Left lung (tissue), 10 donors: Measurements from ENCODE around the gene OR2L2. TPM values are rescaled to one million over a fixed set of nuclear protein-coding genes. Genes with fewer than 3 reads are reported as not detected.

Experiments used
- ATAC-seq: fragments of 200-7000 bp; cut with Tn5 transposase; one replicate; pipeline ENCODE4 v1.9.1; 2020; ENCODE audit warnings: moderate library complexity
- DNase-seq, 4 donors: peaks; one replicate each; pipeline ENCODE4 v3.0.0-alpha.2; 2013 to 2020
- H3K27ac ChIP-seq, 2 donors: fragments of 200-600 bp; sonication (generic) in 1 of 2; one replicate each; pipeline versions ENCODE4 v1.5.0 to v1.8.0; 2020 to 2021
- H3K27me3 ChIP-seq, 2 donors: fragments of 200-600 bp; sonication (generic) in 1 of 2; one replicate each; pipeline versions ENCODE4 v1.5.0 to v1.8.0; 2020 to 2021
- H3K36me3 ChIP-seq, 2 donors: fragments of 200-600 bp; sonication (generic) in 1 of 2; one replicate each; pipeline versions ENCODE4 v1.5.0 to v1.8.0; 2020 to 2021
- H3K4me1 ChIP-seq, 2 donors: fragments of 200-600 bp; one replicate each; pipeline ENCODE4 v1.8.0; 2021
- H3K4me3 ChIP-seq, 2 donors: fragments of 200-600 bp; sonication (generic) in 1 of 2; one replicate each; pipeline versions ENCODE4 v1.5.0 to v1.8.0; 2020 to 2021; ENCODE audit warnings: mild to moderate bottlenecking in 1 of 2
- H3K9me3 ChIP-seq, 2 donors: fragments of 200-600 bp; sonication (generic) in 1 of 2; one replicate each; pipeline versions ENCODE4 v1.5.0 to v1.8.0; 2020 to 2021
- intact Hi-C, 2 donors: fragments of 100-400 bp; cut with DNase I; formaldehyde crosslinking; loops; one replicate each; pipeline versions ENCODE4 v1.11.2 to v1.14.2; 2022
- polyA plus RNA-seq, 6 donors: library from polyadenylated mRNA; unstranded; fragments of 120-200 nt; gene quantifications; one replicate each; pipeline ENCODE4 v1.2.1, GENCODE V29; 2013; ENCODE audit not compliant: insufficient read length in 6 of 6
- total RNA-seq, 2 donors: library from RNA; stranded (reverse); fragmentation: NEBNext Ultra II Directional; extraction: Animal tissue kit (Norgen Biotek cat#: 25700); gene quantifications; one replicate each; pipeline ENCODE4 v1.2.1, GENCODE V29; 2021
- TF ChIP-seq, protein P1 (sequence below), 2 donors: fragments of 200-600 bp; sonication (generic) in 1 of 2; IDR thresholded peaks; one replicate each; pipeline versions ENCODE4 v1.5.0 to v1.8.0; 2021; ENCODE audit warnings: antibody characterized with exemption in 2 of 2
- donor health status: DM: no; HTN: yes; CAD: no.
- donor health status: DM: no; HTN: no; CAD: no.

The OR2L2 gene
- total and polyA plus RNA-seq, 8 donors, result 0.04 to 0.09 (median 0.06) TPM; not detected in 2

DNA sequence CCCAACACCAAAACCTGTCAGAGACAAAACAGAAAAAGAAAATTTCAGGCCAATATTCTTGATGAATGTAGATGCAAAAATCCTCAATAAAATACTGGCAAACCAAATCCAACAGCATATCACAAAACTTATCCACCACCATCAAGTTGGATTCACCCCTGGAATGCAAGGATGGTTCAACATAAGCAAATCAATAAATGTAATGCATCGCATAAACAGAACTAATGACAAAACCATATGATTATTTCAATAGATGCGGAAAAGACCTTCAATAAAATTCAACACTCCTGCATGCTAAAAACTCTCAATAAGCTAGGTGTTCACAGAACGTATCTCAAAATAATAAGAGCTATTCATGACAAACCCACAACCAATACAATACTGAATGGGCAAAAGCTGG lies 20.2 kb upstream of the OR2L2 start:
- intact Hi-C loops, result no loop called here
- ATAC-seq, result no peak
- no peak overlapping the region for H3K4me3 ChIP-seq

DNA sequence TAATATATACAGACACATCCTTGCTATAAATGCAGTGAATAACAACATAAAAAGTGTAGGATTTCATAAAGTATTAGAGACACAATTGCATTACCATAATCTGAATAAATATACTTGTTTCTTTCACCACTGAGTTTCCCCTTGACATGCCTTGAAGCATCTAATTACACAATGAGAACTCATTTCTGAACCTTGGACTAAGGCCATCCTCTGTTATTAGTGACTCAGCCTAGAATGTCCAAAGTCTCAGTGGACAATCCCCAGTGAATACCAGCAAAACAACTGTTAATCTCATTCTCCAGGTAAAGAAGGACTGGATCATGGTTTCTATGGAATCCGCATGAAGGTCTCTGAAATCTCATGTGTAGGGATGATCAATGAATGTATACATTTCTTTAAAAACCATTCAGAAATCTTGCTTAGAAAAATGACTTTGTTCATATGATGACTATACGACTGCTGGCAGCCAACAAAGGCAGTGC lies 16.6 kb upstream of the OR2L2 start, which contains the start of gene OR2L5:
Gene OR2L5 (plus strand): TSS at position 432 of the 482 bp plus-strand sequence. CDS start 8,288 bp downstream, outside the sequence.
- Histone ChIP-seq H3K27ac (no peak within 1 kb of the TSS), H3K4me1 (no peaks in the 10 kb centered on the region), H3K9me3 (peaks cover 0 to 38% of the 10 kb centered on the region in 2 donors), H3K36me3 (no peaks in the 10 kb centered on the region), H3K27me3 (no peaks in the 10 kb centered on the region), H3K4me3 (no peak within 1 kb of the TSS)
- TF ChIP-seq, protein P1, sequence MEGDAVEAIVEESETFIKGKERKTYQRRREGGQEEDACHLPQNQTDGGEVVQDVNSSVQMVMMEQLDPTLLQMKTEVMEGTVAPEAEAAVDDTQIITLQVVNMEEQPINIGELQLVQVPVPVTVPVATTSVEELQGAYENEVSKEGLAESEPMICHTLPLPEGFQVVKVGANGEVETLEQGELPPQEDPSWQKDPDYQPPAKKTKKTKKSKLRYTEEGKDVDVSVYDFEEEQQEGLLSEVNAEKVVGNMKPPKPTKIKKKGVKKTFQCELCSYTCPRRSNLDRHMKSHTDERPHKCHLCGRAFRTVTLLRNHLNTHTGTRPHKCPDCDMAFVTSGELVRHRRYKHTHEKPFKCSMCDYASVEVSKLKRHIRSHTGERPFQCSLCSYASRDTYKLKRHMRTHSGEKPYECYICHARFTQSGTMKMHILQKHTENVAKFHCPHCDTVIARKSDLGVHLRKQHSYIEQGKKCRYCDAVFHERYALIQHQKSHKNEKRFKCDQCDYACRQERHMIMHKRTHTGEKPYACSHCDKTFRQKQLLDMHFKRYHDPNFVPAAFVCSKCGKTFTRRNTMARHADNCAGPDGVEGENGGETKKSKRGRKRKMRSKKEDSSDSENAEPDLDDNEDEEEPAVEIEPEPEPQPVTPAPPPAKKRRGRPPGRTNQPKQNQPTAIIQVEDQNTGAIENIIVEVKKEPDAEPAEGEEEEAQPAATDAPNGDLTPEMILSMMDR (IDR thresholded peaks at IDR 0.05), result no peak
- DNase-seq, result no peak
- intact Hi-C loops, result no loop called here
- no peak for ATAC-seq

More for the DNA sequence above, 20.2 kb upstream of the OR2L2 start:
- H3K36me3 ChIP-seq, result no peaks in the 10 kb centered on the region
- no peaks in the 10 kb centered on the region for H3K4me1 ChIP-seq
- H3K27ac ChIP-seq, result no peak overlapping the region
- peaks cover 0 to 47% of the 10 kb centered on the region in 2 donors for H3K9me3 ChIP-seq
- no peak for DNase-seq
- TF ChIP-seq, protein P1 (IDR thresholded peaks at IDR 0.05), result no peak
- no peaks in the 10 kb centered on the region for H3K27me3 ChIP-seq

DNA sequence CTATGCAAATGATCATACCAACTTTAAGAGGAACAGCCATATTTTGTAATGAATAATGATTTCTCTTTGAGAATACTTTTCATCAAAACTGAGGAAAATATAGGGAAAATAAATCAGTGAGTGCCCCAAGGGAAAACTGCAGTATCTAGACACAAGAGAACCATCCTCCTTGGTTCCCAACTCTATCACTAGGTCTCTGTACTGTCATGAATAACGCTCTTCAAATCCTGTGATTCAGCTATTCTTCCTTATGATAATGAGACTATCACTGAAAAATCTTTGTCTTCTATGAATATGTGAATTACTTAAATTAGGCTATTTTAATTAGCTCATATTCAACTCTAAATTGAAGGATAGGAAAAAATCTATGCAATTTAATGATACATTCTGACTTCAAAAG lies 14.1 kb upstream of the OR2L2 start:
- H3K27ac ChIP-seq, result no peak overlapping the region
- H3K4me1 ChIP-seq, result no peaks in the 10 kb centered on the region
- H3K9me3 ChIP-seq, result peaks cover 0 to 16% of the 10 kb centered on the region in 2 donors
- TF ChIP-seq, protein P1 (IDR thresholded peaks at IDR 0.05), result no peak
- intact Hi-C loops, result no loop called here
- ATAC-seq, result no peak
- no peaks in the 10 kb centered on the region for H3K36me3 ChIP-seq
- no peaks in the 10 kb centered on the region for H3K27me3 ChIP-seq
- H3K4me3 ChIP-seq, result no peak overlapping the region
- no peak for DNase-seq

DNA sequence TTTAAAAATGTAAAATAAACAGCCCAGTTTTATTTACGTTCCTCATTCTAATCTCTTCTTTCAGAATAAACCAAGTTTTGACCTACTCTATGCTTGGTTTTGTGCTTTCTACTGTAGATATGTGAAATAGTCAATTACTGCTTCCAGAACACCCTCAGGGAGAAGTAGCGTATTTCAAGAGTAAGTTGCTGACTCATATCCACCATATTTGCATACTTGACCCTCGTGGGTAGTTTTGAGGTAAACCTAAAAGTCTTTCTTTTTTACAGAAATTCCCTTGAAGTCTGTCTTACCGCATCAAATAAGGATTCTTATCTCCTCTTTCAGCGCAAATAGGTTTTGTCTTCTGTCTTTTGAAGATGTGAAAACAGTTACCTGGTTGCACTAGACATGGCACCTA lies 15.3 kb downstream of the OR2L2 start:
- no peaks in the 10 kb centered on the region for H3K27me3 ChIP-seq
- H3K4me3 ChIP-seq, result no peak overlapping the region
- H3K27ac ChIP-seq, result no peak overlapping the region
- intact Hi-C loops, result no loop called here
- DNase-seq (no peak), ATAC-seq (no peak)
- no peaks in the 10 kb centered on the region for H3K4me1 ChIP-seq
- H3K36me3 ChIP-seq, result no peaks in the 10 kb centered on the region
- H3K9me3 ChIP-seq, result peaks cover 0 to 3% of the 10 kb centered on the region in 2 donors
- TF ChIP-seq, protein P1 (IDR thresholded peaks at IDR 0.05), result no peak

DNA sequence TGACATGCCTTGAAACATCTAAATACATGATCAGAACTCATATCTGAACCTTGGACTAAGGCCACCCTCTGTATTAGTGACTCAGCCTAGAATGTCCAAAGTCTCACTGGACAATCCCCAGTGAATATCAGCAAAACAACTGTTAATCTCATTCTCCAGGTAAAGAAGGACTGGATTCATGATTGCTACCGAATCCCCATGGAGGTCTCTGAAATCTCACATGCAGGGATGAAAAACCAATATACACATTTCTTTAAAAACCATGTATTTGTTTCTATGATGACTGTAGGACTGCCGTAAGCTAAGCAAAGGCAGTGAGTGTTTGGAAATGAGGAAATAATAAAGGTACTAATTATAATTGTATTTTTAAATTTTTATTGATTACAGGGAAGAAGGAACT lies 16.7 kb downstream of the OR2L2 start, which contains the start of gene OR2L3:
Gene OR2L3 (plus strand): TSS at position 301 of the 400 bp plus-strand sequence. CDS start 13,846 bp downstream, outside the sequence.
- intact Hi-C loops, result no loop called here
- ATAC-seq (no peak), DNase-seq (no peak)
- TF ChIP-seq, protein P1 (IDR thresholded peaks at IDR 0.05), result no peak
- H3K27me3 ChIP-seq, result no peaks in the 10 kb centered on the region
- H3K9me3 ChIP-seq, result peaks cover 0 to 3% of the 10 kb centered on the region in 2 donors
- no peak within 1 kb of the TSS for H3K27ac ChIP-seq
- no peaks in the 10 kb centered on the region for H3K36me3 ChIP-seq
- no peaks in the 10 kb centered on the region for H3K4me1 ChIP-seq
- no peak within 1 kb of the TSS for H3K4me3 ChIP-seq
